Stomach smooth muscle (tissue), 2 donors: ENCODE results near the gene SLC41A2.

ENCODE experiments used
- H3K27ac ChIP-seq: one replicate; pipeline ENCODE4 v1.7.0; 2013; ENCODE audit warnings: mild to moderate bottlenecking, low read length, inconsistent platforms
- H3K27me3 ChIP-seq, 2 donors: one replicate each; pipeline ENCODE4 v1.7.0; 2013; ENCODE audit warnings: low read length in 2 of 2; ENCODE audit not compliant: insufficient read depth in 2 of 2, control insufficient read depth in 1 of 2
- H3K36me3 ChIP-seq, 2 donors: one replicate each; pipeline ENCODE4 v1.7.0; 2013; ENCODE audit warnings: low read length in 2 of 2; ENCODE audit not compliant: control insufficient read depth in 2 of 2, insufficient read depth in 2 of 2
- H3K4me1 ChIP-seq: one replicate; pipeline ENCODE4 v1.7.0; 2013; ENCODE audit warnings: low read length; ENCODE audit not compliant: control insufficient read depth, insufficient read depth
- H3K4me3 ChIP-seq, 2 donors: one replicate each; pipeline ENCODE4 v1.7.0; 2013; ENCODE audit warnings: low read length in 2 of 2
- H3K9ac ChIP-seq, 2 donors: one replicate each; pipeline ENCODE4 v1.7.0; 2013; ENCODE audit warnings: low read length in 2 of 2, mild to moderate bottlenecking in 1 of 2
- H3K9me3 ChIP-seq, 2 donors: one replicate each; pipeline ENCODE4 v1.7.0; 2013; ENCODE audit warnings: low read length in 2 of 2; ENCODE audit not compliant: control insufficient read depth in 2 of 2
- donor health status: healthy.
- donor health status: Pancreatic carcinoma.

The SLC41A2 gene

GRCh38 chr12:104929977-104930376 is 28.1 kb downstream of the SLC41A2 start:
- Histone ChIP-seq H3K27me3 (no peaks in the 10 kb centered on the region), H3K9me3 (no peaks in the 10 kb centered on the region), H3K4me3 (no peak overlapping the region), H3K4me1 (no peaks in the 10 kb centered on the region), H3K36me3 (no peaks in the 10 kb centered on the region), H3K27ac (no peak overlapping the region), H3K9ac (no peak overlapping the region)

GRCh38 chr12:104929368-104929767 is 28.7 kb downstream of the SLC41A2 start:
- no peak overlapping the region for H3K27ac ChIP-seq

GRCh38 chr12:104928036-104928745 is 29.9 kb downstream of the SLC41A2 start:
- H3K36me3 ChIP-seq = no peaks in the 10 kb centered on the region
- H3K27me3 ChIP-seq = no peaks in the 10 kb centered on the region
- H3K9me3 ChIP-seq = no peaks in the 10 kb centered on the region
- no peak overlapping the region for H3K9ac ChIP-seq
- H3K4me3 ChIP-seq = no peak overlapping the region
- H3K27ac ChIP-seq = no peak overlapping the region
- no peaks in the 10 kb centered on the region for H3K4me1 ChIP-seq

More at GRCh38 chr12:104929368-104929767, 28.7 kb downstream of the SLC41A2 start:
- H3K36me3 ChIP-seq = no peaks in the 10 kb centered on the region
- H3K9me3 ChIP-seq = no peaks in the 10 kb centered on the region
- no peak overlapping the region for H3K9ac ChIP-seq
- H3K4me3 ChIP-seq = no peak overlapping the region
- no peaks in the 10 kb centered on the region for H3K4me1 ChIP-seq
- H3K27me3 ChIP-seq = no peaks in the 10 kb centered on the region

GRCh38 chr12:104925501-104925900 is 32.6 kb downstream of the SLC41A2 start:
- H3K4me3 ChIP-seq = no peak overlapping the region
- no peaks in the 10 kb centered on the region for H3K9me3 ChIP-seq
- H3K4me1 ChIP-seq = no peaks in the 10 kb centered on the region
- no peaks in the 10 kb centered on the region for H3K36me3 ChIP-seq
- no peak overlapping the region for H3K9ac ChIP-seq
- no peaks in the 10 kb centered on the region for H3K27me3 ChIP-seq
- H3K27ac ChIP-seq = no peak overlapping the region

GRCh38 chr12:104921340-104921739 is 36.8 kb downstream of the SLC41A2 start:
- Histone ChIP-seq H3K9me3 (no peaks in the 10 kb centered on the region), H3K4me1 (no peaks in the 10 kb centered on the region), H3K9ac (no peak overlapping the region), H3K27me3 (no peaks in the 10 kb centered on the region), H3K36me3 (no peaks in the 10 kb centered on the region), H3K27ac (no peak overlapping the region), H3K4me3 (no peak overlapping the region)

GRCh38 chr12:104911942-104912341 is 46.1 kb downstream of the SLC41A2 start:
- H3K4me1 ChIP-seq = no peaks in the 10 kb centered on the region
- no peaks in the 10 kb centered on the region for H3K27me3 ChIP-seq
- no peak overlapping the region for H3K9ac ChIP-seq
- H3K4me3 ChIP-seq = no peak overlapping the region
- peaks cover 0 to 3% of the 10 kb centered on the region in 2 donors for H3K36me3 ChIP-seq
- no peak overlapping the region for H3K27ac ChIP-seq
- no peaks in the 10 kb centered on the region for H3K9me3 ChIP-seq

GRCh38 chr12:104910196-104910840 is 47.8 kb downstream of the SLC41A2 start:
- no peaks in the 10 kb centered on the region for H3K9me3 ChIP-seq
- H3K27ac ChIP-seq = no peak overlapping the region
- no peaks in the 10 kb centered on the region for H3K27me3 ChIP-seq
- H3K36me3 ChIP-seq = peaks cover 0 to 3% of the 10 kb centered on the region in 2 donors
- H3K9ac ChIP-seq = no peak overlapping the region
- no peaks in the 10 kb centered on the region for H3K4me1 ChIP-seq
- H3K4me3 ChIP-seq = no peak overlapping the region

- Histone ChIP-seq H3K36me3 (peaks cover 0 to 3% of the 10 kb centered on the region in 2 donors), H3K4me3 (no peak overlapping the region), H3K27me3 (no peaks in the 10 kb centered on the region), H3K4me1 (no peaks in the 10 kb centered on the region), H3K27ac (no peak overlapping the region), H3K9ac (no peak overlapping the region), H3K9me3 (no peaks in the 10 kb centered on the region)
These were observed 48.3 kb downstream of the SLC41A2 start for GRCh38 chr12:104909761-104910160.
